ENCODE measurements around the gene GRIA3. TPM values are rescaled to one million over a fixed set of nuclear protein-coding genes. Genes with fewer than 3 reads are reported as not detected.

The GRIA3 gene
- total RNA-seq, 1 experiment from 2014 or later, result 1.4 TPM

GRCh38 chrX:123311486-123311885, 127.4 kb downstream of the GRIA3 start:
- no peak overlapping the region for H3K56ac ChIP-seq (ENCODE audit: insufficient read length, low read depth, low read length)
- no peak overlapping the region for H3K4me2 ChIP-seq (ENCODE audit: insufficient read depth, insufficient read length, low read length)
- H3K27me3 Mint-ChIP-seq (ENCODE audit: low read depth), result no peaks in the 10 kb centered on the region; the same call in 1 of the 2 replicates
- H3K27ac ChIP-seq (ENCODE audit: insufficient read length, low read depth, low read length), result no peak overlapping the region
- peaks cover 51% of the 10 kb centered on the region for H3K9me3 ChIP-seq (ENCODE audit: control insufficient read depth, low read depth, low read length)
- no peak overlapping the region for H3T11ph ChIP-seq (ENCODE audit: low read length)
- no peak overlapping the region for H2AFZ ChIP-seq (ENCODE audit: low read length)
- no peak for DNase-seq
- H3K18ac ChIP-seq (ENCODE audit: insufficient read length, low read depth, low read length), result no peak overlapping the region
- H2BK5ac ChIP-seq (ENCODE audit: insufficient read length, low read length), result no peak overlapping the region
- H4K91ac ChIP-seq (ENCODE audit: insufficient read length, low read depth, low read length), result no peak overlapping the region
- no peak overlapping the region for H2BK12ac ChIP-seq (ENCODE audit: insufficient read length, low read depth, low read length)
- H2BK120ac ChIP-seq (ENCODE audit: low read depth, low read length, poor library complexity, severe bottlenecking), result no peak overlapping the region
- no peak overlapping the region for H3K23ac ChIP-seq (ENCODE audit: insufficient read length, low read depth, low read length)
- H3K14ac ChIP-seq (ENCODE audit: insufficient read depth, low read length), result no peak overlapping the region
- H3K9me3 Mint-ChIP-seq, result peaks cover 3 to 66% of the 10 kb centered on the region in 2 experiments; a peak in 4 of 5 replicates
- no peaks in the 10 kb centered on the region for H3K4me1 ChIP-seq (ENCODE audit: insufficient read depth, low read length)
- no peak overlapping the region for H3K9ac ChIP-seq (ENCODE audit: extremely low read depth, insufficient read length, low read length)
- no CpG with 5 or more reads among the region's 1 CpG for WGBS (ENCODE audit: extremely low coverage, insufficient read length, low lambda C conversion rate)
- no peaks in the 10 kb centered on the region for H3K79me1 ChIP-seq (ENCODE audit: insufficient read depth, low read depth, low read length, poor library complexity, severe bottlenecking)
- no peak overlapping the region for H3K27ac Mint-ChIP-seq
- H3K4ac ChIP-seq (ENCODE audit: low read depth, low read length), result no peak overlapping the region
- H4K20me1 ChIP-seq (ENCODE audit: control insufficient read depth, insufficient read depth, insufficient read length), result no peaks in the 10 kb centered on the region
- TF ChIP-seq, protein P1, sequence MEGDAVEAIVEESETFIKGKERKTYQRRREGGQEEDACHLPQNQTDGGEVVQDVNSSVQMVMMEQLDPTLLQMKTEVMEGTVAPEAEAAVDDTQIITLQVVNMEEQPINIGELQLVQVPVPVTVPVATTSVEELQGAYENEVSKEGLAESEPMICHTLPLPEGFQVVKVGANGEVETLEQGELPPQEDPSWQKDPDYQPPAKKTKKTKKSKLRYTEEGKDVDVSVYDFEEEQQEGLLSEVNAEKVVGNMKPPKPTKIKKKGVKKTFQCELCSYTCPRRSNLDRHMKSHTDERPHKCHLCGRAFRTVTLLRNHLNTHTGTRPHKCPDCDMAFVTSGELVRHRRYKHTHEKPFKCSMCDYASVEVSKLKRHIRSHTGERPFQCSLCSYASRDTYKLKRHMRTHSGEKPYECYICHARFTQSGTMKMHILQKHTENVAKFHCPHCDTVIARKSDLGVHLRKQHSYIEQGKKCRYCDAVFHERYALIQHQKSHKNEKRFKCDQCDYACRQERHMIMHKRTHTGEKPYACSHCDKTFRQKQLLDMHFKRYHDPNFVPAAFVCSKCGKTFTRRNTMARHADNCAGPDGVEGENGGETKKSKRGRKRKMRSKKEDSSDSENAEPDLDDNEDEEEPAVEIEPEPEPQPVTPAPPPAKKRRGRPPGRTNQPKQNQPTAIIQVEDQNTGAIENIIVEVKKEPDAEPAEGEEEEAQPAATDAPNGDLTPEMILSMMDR (conservative IDR thresholded peaks at IDR 0.05), result no peak
- H4K8ac ChIP-seq (replicated peaks; ENCODE audit: insufficient read length, low read depth, low read length), result no peak overlapping the region
- no peak overlapping the region for H3K4me3 Mint-ChIP-seq
- no peaks in the 10 kb centered on the region for H3K4me1 Mint-ChIP-seq
- H2BK15ac ChIP-seq (ENCODE audit: low read depth, low read length), result no peak overlapping the region
- no peak overlapping the region for H2AK5ac ChIP-seq (ENCODE audit: insufficient read length, low read length)
- no peaks in the 10 kb centered on the region; a peak in 1 of 7 replicates for H3K36me3 Mint-ChIP-seq (ENCODE audit: insufficient read depth in 1 of 3, low read depth in 3 of 3)
- no peaks in the 10 kb centered on the region for H3K27me3 ChIP-seq (ENCODE audit: insufficient read depth, low read length)
- no peak overlapping the region for H4K5ac ChIP-seq (ENCODE audit: insufficient read length, low read depth, low read length)
- no peaks in the 10 kb centered on the region for H3K23me2 ChIP-seq (ENCODE audit: insufficient read length, low read depth, low read length, poor library complexity, severe bottlenecking)
- no peaks in the 10 kb centered on the region for H3K79me2 ChIP-seq (ENCODE audit: insufficient read depth, low read length)
- no peak overlapping the region for H2BK20ac ChIP-seq (ENCODE audit: low read depth, low read length, poor library complexity, severe bottlenecking)

Measured in H9 (cell line).